SK-N-SH (cell line): ENCODE results near the gene GRM7. TPM values are rescaled to one million over a fixed set of nuclear protein-coding genes. Genes with fewer than 3 reads are reported as not detected.

ENCODE experiments used
- CTCF ChIA-PET: fragments of 300-600, 350-600 bp; formaldehyde crosslinking; extraction: SDS; loops from one replicate; lab custom pipeline; 2021; lab: Yijun Ruan, JAX
- POLR2A ChIA-PET: fragments of 350-600 bp; sonication (Branson Sonifier 250); formaldehyde crosslinking; extraction: SDS; loops from one replicate; lab custom pipeline; 2020; ENCODE audit warnings: antibody characterized with exemption, inconsistent platforms; lab: Yijun Ruan, JAX
- DNase-seq: peaks from one replicate; pipeline ENCODE4 v3.0.0; 2012
- H2AFZ ChIP-seq: fragments of 200-600 bp; sonication (generic); 2 replicates; pipeline ENCODE4 v1.8.1; 2016; ENCODE audit warnings: antibody characterized with exemption, mild to moderate bottlenecking, low read depth
- H3F3A ChIP-seq: fragments of 200-600 bp; sonication (generic); replicated peaks from 2 replicates; pipeline ENCODE3; 2016; ENCODE audit warnings: antibody characterized with exemption, mild to moderate bottlenecking; ENCODE audit not compliant: insufficient read depth
- H3K27ac ChIP-seq, 2 experiments: fragments of 200-500 bp in 1 of 2; fragments of 200-600 bp in 1 of 2; sonication (Bioruptor generic) in 1 of 2; sonication (generic), shearing (Covaris generic) in 1 of 2; 2 replicates each; pipeline versions ENCODE4 v1.5.1 to v1.6.1; 2014 to 2016; ENCODE audit warnings: low read depth in 2 of 2, inconsistent platforms in 1 of 2, low read length in 1 of 2, mild to moderate bottlenecking in 1 of 2, mixed read lengths in 1 of 2
- H3K27me3 ChIP-seq: fragments of 200-600 bp; sonication (generic), shearing (Covaris generic); 2 replicates; pipeline ENCODE4 v1.6.1; 2016; ENCODE audit warnings: mixed run types; ENCODE audit not compliant: insufficient read depth
- H3K36me3 ChIP-seq, 2 experiments: fragments of 200-500 bp in 1 of 2; fragments of 200-600 bp in 1 of 2; sonication (Bioruptor generic) in 1 of 2; sonication (generic) in 1 of 2; replicated peaks in 1 of 2; 2 replicates each; pipeline versions ENCODE3 to v1.5.1; 2014 to 2016; ENCODE audit warnings: low read length in 1 of 2, mild to moderate bottlenecking in 1 of 2; ENCODE audit not compliant: insufficient read depth in 2 of 2, control insufficient read depth in 1 of 2
- H3K4me1 ChIP-seq, 2 experiments: fragments of 200-500 bp in 1 of 2; fragments of 200-600 bp in 1 of 2; sonication (Bioruptor generic) in 1 of 2; sonication (generic), shearing (Covaris generic) in 1 of 2; 2 replicates each; pipeline versions ENCODE4 v1.5.1 to v1.6.1; 2014 to 2016; ENCODE audit warnings: low read depth in 1 of 2, low read length in 1 of 2, mixed run types in 1 of 2; ENCODE audit not compliant: insufficient read depth in 2 of 2, control insufficient read depth in 1 of 2
- H3K4me2 ChIP-seq: fragments of 200-600 bp; sonication (generic), shearing (Covaris generic); 2 replicates; pipeline ENCODE4 v1.6.1; 2017; ENCODE audit warnings: mixed run types
- H3K4me3 ChIP-seq, 2 experiments: fragments of 200-500 bp in 1 of 2; fragments of 200-600 bp in 1 of 2; sonication (Bioruptor generic) in 1 of 2; sonication (generic), shearing (Covaris generic) in 1 of 2; 2 replicates each; pipeline versions ENCODE4 v1.5.1 to v1.8.1; 2014 to 2016; ENCODE audit warnings: low read depth in 2 of 2, inconsistent platforms in 1 of 2, low read length in 1 of 2, mild to moderate bottlenecking in 1 of 2, mixed read lengths in 1 of 2, moderate library complexity in 1 of 2
- H3K79me2 ChIP-seq: fragments of 200-600 bp; sonication (generic); 2 replicates; pipeline ENCODE4 v1.8.1; 2017; ENCODE audit warnings: mild to moderate bottlenecking; ENCODE audit not compliant: insufficient read depth
- H3K9ac ChIP-seq: fragments of 200-600 bp; sonication (generic); 2 replicates; pipeline ENCODE4 v1.6.1; 2017; ENCODE audit warnings: mixed run types
- H3K9me2 ChIP-seq: fragments of 200-600 bp; sonication (generic); 2 replicates; pipeline ENCODE4 v1.6.1; 2017; ENCODE audit warnings: mixed run types
- H3K9me3 ChIP-seq: fragments of 200-600 bp; sonication (generic); 2 replicates; pipeline ENCODE4 v1.6.1; 2017; ENCODE audit warnings: mixed run types, mild to moderate bottlenecking, moderate library complexity
- H4K20me1 ChIP-seq: fragments of 200-600 bp; sonication (generic); 2 replicates; pipeline ENCODE4 v1.6.1; 2017; ENCODE audit warnings: mild to moderate bottlenecking, mixed run types; ENCODE audit not compliant: insufficient read depth
- CHD2 ChIP-seq: fragments of 150-350 bp; IDR thresholded peaks from 2 replicates; pipeline ENCODE4 v1.6.1; 2018; ENCODE audit warnings: low read length; ENCODE audit not compliant: partially characterized antibody
- EP300 ChIP-seq, 2 experiments: IDR thresholded peaks; 2 replicates each; pipeline versions ENCODE4 v1.4.0 to v1.6.1; 2012; ENCODE audit warnings: borderline replicate concordance in 1 of 2, low read depth in 1 of 2, low read length in 1 of 2
- FOSL2 ChIP-seq: IDR thresholded peaks from 2 replicates; pipeline ENCODE4 v1.4.0; 2012; ENCODE audit warnings: low read depth, mild to moderate bottlenecking, moderate library complexity, borderline replicate concordance
- FOXJ3 ChIP-seq: sonication (generic); formaldehyde crosslinking; IDR thresholded peaks from 2 replicates; pipeline ENCODE4 v1.5.1; 2020; ENCODE audit warnings: mild to moderate bottlenecking, missing genetic modification reagents
- GATA2 ChIP-seq: sonication (generic); formaldehyde crosslinking; IDR thresholded peaks from 2 replicates; pipeline ENCODE4 v1.5.0; 2020; ENCODE audit warnings: mild to moderate bottlenecking, missing genetic modification reagents
- JUND ChIP-seq: IDR thresholded peaks from 2 replicates; pipeline ENCODE4 v1.4.0; 2012
- MEF2A ChIP-seq: IDR thresholded peaks from 2 replicates; pipeline ENCODE4 v1.4.0; 2012; ENCODE audit warnings: low read depth, borderline replicate concordance
- MXI1 ChIP-seq: IDR thresholded peaks from 2 replicates; pipeline ENCODE4 v1.6.1; 2012; ENCODE audit warnings: mild to moderate bottlenecking, low read depth, low read length, improper control_type of control experiment
- POLR2AphosphoS5 ChIP-seq: IDR thresholded peaks from 2 replicates; pipeline ENCODE4 v1.6.1; 2012; ENCODE audit warnings: low read depth, low read length
- RFX5 ChIP-seq: IDR thresholded peaks from 2 replicates; pipeline ENCODE4 v1.6.1; 2012; ENCODE audit warnings: mild to moderate bottlenecking, improper control_type of control experiment, low read length
- RXRA ChIP-seq: IDR thresholded peaks from 2 replicates; pipeline ENCODE4 v1.4.0; 2012; ENCODE audit warnings: low read depth, mild to moderate bottlenecking, borderline replicate concordance
- SMC3 ChIP-seq: IDR thresholded peaks from 2 replicates; pipeline ENCODE4 v1.6.1; 2012; ENCODE audit warnings: low read depth, low read length, improper control_type of control experiment
- TCF12 ChIP-seq: IDR thresholded peaks from 2 replicates; pipeline ENCODE4 v1.4.0; 2012
- TEAD4 ChIP-seq: IDR thresholded peaks from 2 replicates; pipeline ENCODE4 v1.4.0; 2012; ENCODE audit warnings: mild to moderate bottlenecking, borderline replicate concordance; ENCODE audit not compliant: insufficient read depth
- WGBS: methylation state at CpG from one replicate; pipeline ENCODE4 v1.1.6; 2017; ENCODE audit warnings: low lambda C conversion rate; 5-methylcytosine and 5-hydroxymethylcytosine counted together
- polyA plus RNA-seq, 3 experiments: library from polyadenylated mRNA; depleted of rRNA; stranded (reverse); fragments of >200 nt; gene quantifications; 2 replicates each; pipeline ENCODE4 v1.2.3, GENCODE V29; 2012
- TF ChIP-seq, protein P1 (sequence below): IDR thresholded peaks from 2 replicates; pipeline ENCODE4 v1.4.0; 2012; ENCODE audit warnings: low read depth
- TF ChIP-seq, protein P2 (sequence below): fragments of 150-350 bp; IDR thresholded peaks from 2 replicates; pipeline ENCODE4 v1.6.1; 2017; ENCODE audit warnings: antibody characterized with exemption, low read length, low read depth, borderline replicate concordance
- TF ChIP-seq, protein P3 (sequence below): fragments of 200-600 bp; sonication (generic); IDR thresholded peaks from 2 replicates; pipeline ENCODE4 v1.6.1; 2017; ENCODE audit warnings: antibody characterized with exemption, mild to moderate bottlenecking, moderate library complexity
- TF ChIP-seq, protein P4 (sequence below): IDR thresholded peaks from 2 replicates; pipeline ENCODE4 v1.6.1; 2012; ENCODE audit warnings: mild to moderate bottlenecking, low read depth, low read length, moderate library complexity

GRM7 gene
- polyA plus RNA-seq, 1 of the 3 experiments (the other 2 are of a cell fraction), result 0.03 TPM

DNA sequence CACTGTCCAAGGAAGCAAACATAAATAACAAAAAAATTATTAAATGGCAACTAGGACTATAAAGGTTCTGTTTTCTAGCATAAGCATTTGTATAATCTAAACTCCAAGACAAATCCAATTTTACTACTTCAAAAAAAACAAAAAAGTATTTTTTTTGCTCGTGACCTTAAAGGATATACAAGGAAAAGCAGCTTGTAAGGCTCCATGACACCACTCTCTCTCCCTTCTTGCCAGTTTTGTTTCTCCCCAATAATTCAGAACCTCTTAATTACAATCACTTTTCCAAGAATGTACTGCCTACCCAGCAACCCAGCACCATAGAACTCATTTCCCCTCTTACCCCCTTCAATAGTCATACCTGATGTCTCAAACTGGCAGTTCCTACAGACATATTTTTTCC, 496.2 kb downstream of the GRM7 start:
- POLR2A ChIA-PET, result no interaction called here
- DNase-seq, result no peak
- TF ChIP-seq, protein P1, sequence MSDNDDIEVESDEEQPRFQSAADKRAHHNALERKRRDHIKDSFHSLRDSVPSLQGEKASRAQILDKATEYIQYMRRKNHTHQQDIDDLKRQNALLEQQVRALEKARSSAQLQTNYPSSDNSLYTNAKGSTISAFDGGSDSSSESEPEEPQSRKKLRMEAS, result no peak
- TF ChIP-seq, protein P2, sequence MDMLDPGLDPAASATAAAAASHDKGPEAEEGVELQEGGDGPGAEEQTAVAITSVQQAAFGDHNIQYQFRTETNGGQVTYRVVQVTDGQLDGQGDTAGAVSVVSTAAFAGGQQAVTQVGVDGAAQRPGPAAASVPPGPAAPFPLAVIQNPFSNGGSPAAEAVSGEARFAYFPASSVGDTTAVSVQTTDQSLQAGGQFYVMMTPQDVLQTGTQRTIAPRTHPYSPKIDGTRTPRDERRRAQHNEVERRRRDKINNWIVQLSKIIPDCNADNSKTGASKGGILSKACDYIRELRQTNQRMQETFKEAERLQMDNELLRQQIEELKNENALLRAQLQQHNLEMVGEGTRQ, result no peak
- Histone ChIP-seq H3F3A (no peaks in the 10 kb centered on the region), H3K4me1 (no peaks in the 10 kb centered on the region), H3K4me2 (no peak overlapping the region), H3K27ac (no peak overlapping the region), H3K9me3 (no peaks in the 10 kb centered on the region), H3K9me2 (no peaks in the 10 kb centered on the region), H3K9ac (no peak overlapping the region), H3K79me2 (no peaks in the 10 kb centered on the region), H4K20me1 (no peaks in the 10 kb centered on the region), H2AFZ (no peak overlapping the region), H3K4me3 (no peak overlapping the region), H3K27me3 (no peaks in the 10 kb centered on the region), H3K36me3 (no peaks in the 10 kb centered on the region)
- CTCF ChIA-PET, result no interaction called here
- WGBS, result 27% methylated on average over 1 of the region's 1 CpG

DNA sequence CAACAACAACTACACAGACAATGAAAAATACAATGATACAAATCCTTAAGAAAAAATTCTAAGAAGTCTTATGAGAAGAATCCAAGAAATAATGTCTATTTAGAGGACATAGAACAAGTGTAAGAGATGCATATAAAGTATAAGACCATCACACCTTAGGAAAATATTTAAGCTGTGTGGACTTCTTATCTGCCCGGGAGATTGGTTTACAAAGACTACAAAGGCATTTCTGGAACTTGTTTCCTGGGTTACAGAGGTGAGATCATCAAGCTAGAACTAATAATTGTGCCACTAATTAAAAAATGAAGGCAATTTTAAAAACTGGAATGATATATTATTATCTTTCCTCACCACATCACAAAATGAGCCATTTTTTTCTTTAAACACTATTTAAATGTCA, 507.1 kb downstream of the GRM7 start:
- no peak overlapping the region for H2AFZ ChIP-seq
- no peaks in the 10 kb centered on the region for H3K9me2 ChIP-seq
- peaks cover 0 to 3% of the 10 kb centered on the region in 2 experiments; a peak in 2 of 4 replicates for H3K4me1 ChIP-seq
- ChIA-PET POLR2A (no interaction called here), CTCF (no interaction called here)
- WGBS, result 40% methylated on average over 1 of the region's 1 CpG
- H3K79me2 ChIP-seq, result no peaks in the 10 kb centered on the region
- H3F3A ChIP-seq, result no peaks in the 10 kb centered on the region
- no peak overlapping the region for H3K9ac ChIP-seq
- H3K27ac ChIP-seq, result no peak overlapping the region
- H3K36me3 ChIP-seq, result no peaks in the 10 kb centered on the region
- no peaks in the 10 kb centered on the region for H3K27me3 ChIP-seq
- no peak overlapping the region for H3K4me2 ChIP-seq
- no peaks in the 10 kb centered on the region for H4K20me1 ChIP-seq
- DNase-seq, result no peak
- no peak for TF ChIP-seq FOXJ3 (CRISPR knock-in tag)
- TF ChIP-seq TCF12, result no peak
- TF ChIP-seq TEAD4, result no peak
- no peak for TF ChIP-seq RXRA
- no peak for TF ChIP-seq FOSL2
- TF ChIP-seq, protein P3, sequence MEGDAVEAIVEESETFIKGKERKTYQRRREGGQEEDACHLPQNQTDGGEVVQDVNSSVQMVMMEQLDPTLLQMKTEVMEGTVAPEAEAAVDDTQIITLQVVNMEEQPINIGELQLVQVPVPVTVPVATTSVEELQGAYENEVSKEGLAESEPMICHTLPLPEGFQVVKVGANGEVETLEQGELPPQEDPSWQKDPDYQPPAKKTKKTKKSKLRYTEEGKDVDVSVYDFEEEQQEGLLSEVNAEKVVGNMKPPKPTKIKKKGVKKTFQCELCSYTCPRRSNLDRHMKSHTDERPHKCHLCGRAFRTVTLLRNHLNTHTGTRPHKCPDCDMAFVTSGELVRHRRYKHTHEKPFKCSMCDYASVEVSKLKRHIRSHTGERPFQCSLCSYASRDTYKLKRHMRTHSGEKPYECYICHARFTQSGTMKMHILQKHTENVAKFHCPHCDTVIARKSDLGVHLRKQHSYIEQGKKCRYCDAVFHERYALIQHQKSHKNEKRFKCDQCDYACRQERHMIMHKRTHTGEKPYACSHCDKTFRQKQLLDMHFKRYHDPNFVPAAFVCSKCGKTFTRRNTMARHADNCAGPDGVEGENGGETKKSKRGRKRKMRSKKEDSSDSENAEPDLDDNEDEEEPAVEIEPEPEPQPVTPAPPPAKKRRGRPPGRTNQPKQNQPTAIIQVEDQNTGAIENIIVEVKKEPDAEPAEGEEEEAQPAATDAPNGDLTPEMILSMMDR, result no peak
- no peak for TF ChIP-seq POLR2AphosphoS5
- TF ChIP-seq JUND, result no peak
- no peak for TF ChIP-seq MEF2A
- TF ChIP-seq, protein P4, sequence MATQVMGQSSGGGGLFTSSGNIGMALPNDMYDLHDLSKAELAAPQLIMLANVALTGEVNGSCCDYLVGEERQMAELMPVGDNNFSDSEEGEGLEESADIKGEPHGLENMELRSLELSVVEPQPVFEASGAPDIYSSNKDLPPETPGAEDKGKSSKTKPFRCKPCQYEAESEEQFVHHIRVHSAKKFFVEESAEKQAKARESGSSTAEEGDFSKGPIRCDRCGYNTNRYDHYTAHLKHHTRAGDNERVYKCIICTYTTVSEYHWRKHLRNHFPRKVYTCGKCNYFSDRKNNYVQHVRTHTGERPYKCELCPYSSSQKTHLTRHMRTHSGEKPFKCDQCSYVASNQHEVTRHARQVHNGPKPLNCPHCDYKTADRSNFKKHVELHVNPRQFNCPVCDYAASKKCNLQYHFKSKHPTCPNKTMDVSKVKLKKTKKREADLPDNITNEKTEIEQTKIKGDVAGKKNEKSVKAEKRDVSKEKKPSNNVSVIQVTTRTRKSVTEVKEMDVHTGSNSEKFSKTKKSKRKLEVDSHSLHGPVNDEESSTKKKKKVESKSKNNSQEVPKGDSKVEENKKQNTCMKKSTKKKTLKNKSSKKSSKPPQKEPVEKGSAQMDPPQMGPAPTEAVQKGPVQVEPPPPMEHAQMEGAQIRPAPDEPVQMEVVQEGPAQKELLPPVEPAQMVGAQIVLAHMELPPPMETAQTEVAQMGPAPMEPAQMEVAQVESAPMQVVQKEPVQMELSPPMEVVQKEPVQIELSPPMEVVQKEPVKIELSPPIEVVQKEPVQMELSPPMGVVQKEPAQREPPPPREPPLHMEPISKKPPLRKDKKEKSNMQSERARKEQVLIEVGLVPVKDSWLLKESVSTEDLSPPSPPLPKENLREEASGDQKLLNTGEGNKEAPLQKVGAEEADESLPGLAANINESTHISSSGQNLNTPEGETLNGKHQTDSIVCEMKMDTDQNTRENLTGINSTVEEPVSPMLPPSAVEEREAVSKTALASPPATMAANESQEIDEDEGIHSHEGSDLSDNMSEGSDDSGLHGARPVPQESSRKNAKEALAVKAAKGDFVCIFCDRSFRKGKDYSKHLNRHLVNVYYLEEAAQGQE, result no peak
- no peak for TF ChIP-seq EP300 (IDR thresholded peaks at IDR 0.05; ENCODE audit: borderline replicate concordance in 1 of 2, low read depth in 1 of 2, low read length in 1 of 2)
- TF ChIP-seq SMC3, result no peak
- TF ChIP-seq MXI1, result no peak
- no peak for TF ChIP-seq GATA2 (CRISPR knock-in tag)
- TF ChIP-seq, protein P1, result no peak
- no peak for TF ChIP-seq CHD2
- no peak for TF ChIP-seq RFX5
- no peaks in the 10 kb centered on the region for H3K9me3 ChIP-seq
- H3K4me3 ChIP-seq, result no peak overlapping the region
